ENCODE measurements around the gene TRIM67.

The TRIM67 gene

GRCh38 chr1:231266811-231267322 lies 105.0 kb downstream of the TRIM67 start:
- FAIRE-seq (no peak), DNase-seq (ENCODE audit: insufficient read length, low spot score) (no peak)
- TF ChIP-seq PAX5 (IDR thresholded peaks at IDR 0.05; ENCODE audit: insufficient read depth, low read length, severe bottlenecking) (no peak), POU2F2 (IDR thresholded peaks at IDR 0.05; ENCODE audit: low read depth, low read length) (no peak), TAF1 (IDR thresholded peaks at IDR 0.05; ENCODE audit: low read depth, low read length) (no peak), POLR2A (IDR thresholded peaks at IDR 0.05; ENCODE audit: low read depth, low read length) (no peak), SPI1 (IDR thresholded peaks at IDR 0.05; ENCODE audit: low read depth, low read length) (no peak)
